Measurements from ENCODE around the gene YPEL4. TPM values are rescaled to one million over a fixed set of nuclear protein-coding genes. Genes with fewer than 3 reads are reported as not detected.

The YPEL4 gene
- total RNA-seq, 1 experiment from 2014 or later, result not detected

- Histone ChIP-seq H3K27ac (ENCODE audit: low read length) (no peak overlapping the region), H3K9me2 (replicated peaks; ENCODE audit: low read length) (no peaks in the 10 kb centered on the region), H3K4me2 (ENCODE audit: low read length) (no peak overlapping the region), H3K4me1 (ENCODE audit: insufficient read depth, low read length) (no peaks in the 10 kb centered on the region), H3K9me3 (ENCODE audit: low read length) (no peaks in the 10 kb centered on the region), H3K36me3 (ENCODE audit: low read depth, low read length) (no peaks in the 10 kb centered on the region), H3K9ac (ENCODE audit: low read length) (no peak overlapping the region), H3K4me3 (ENCODE audit: low read length) (no peak overlapping the region), H3K27me3 (ENCODE audit: low read length) (peaks cover 46% of the 10 kb centered on the region), H4K20me1 (ENCODE audit: low read length) (no peaks in the 10 kb centered on the region), H2AFZ (ENCODE audit: low read length) (no peak overlapping the region), H3F3A (ENCODE audit: low read length, unreplicated experiment) (no peaks in the 10 kb centered on the region), H3K79me2 (ENCODE audit: low read length) (no peaks in the 10 kb centered on the region)
- ChIA-PET POLR2A (ENCODE audit: unreplicated experiment) (no interaction called here), CTCF (interaction anchor here (0.6 kb wide), 1 partner anchor 1045 kb away, joined by 3 read pairs; no protein-coding TSS in a partner anchor)
- TF ChIP-seq EZH2phosphoT487 (IDR thresholded peaks at IDR 0.05; ENCODE audit: borderline replicate concordance, low read length) (no peak), CTCF (conservative IDR thresholded peaks at IDR 0.05; ENCODE audit: low read depth, low read length) (no peak), EZH2 (IDR thresholded peaks at IDR 0.05; ENCODE audit: low read length, unreplicated experiment) (no peak)
- intact Hi-C loops (cut with micrococcal nuclease), result no loop called here
- no TSS peak for BruUV-seq (replicated peaks)
- ATAC-seq (no peak), DNase-seq (no peak)
Observed at GRCh38 chr11:57605028-57605420, 44.7 kb downstream of the YPEL4 start.

- CTCF ChIA-PET, result no interaction called here
- no peaks in the 10 kb centered on the region for H4K20me1 ChIP-seq (ENCODE audit: low read length)
- no peak overlapping the region for H3K27ac ChIP-seq (ENCODE audit: low read length)
- intact Hi-C loops (cut with micrococcal nuclease), result no loop called here
- H3K9me3 ChIP-seq (ENCODE audit: low read length), result no peaks in the 10 kb centered on the region
- peaks cover 46% of the 10 kb centered on the region for H3K27me3 ChIP-seq (ENCODE audit: low read length)
- ATAC-seq (no peak), DNase-seq (no peak)
- no peak overlapping the region for H3K4me2 ChIP-seq (ENCODE audit: low read length)
- no peaks in the 10 kb centered on the region for H3K79me2 ChIP-seq (ENCODE audit: low read length)
- no peak for TF ChIP-seq EZH2phosphoT487 (IDR thresholded peaks at IDR 0.05; ENCODE audit: borderline replicate concordance, low read length)
- no peak for TF ChIP-seq CTCF (conservative IDR thresholded peaks at IDR 0.05; ENCODE audit: low read depth, low read length)
- TF ChIP-seq EZH2 (IDR thresholded peaks at IDR 0.05; ENCODE audit: low read length, unreplicated experiment), result no peak
- POLR2A ChIA-PET (ENCODE audit: unreplicated experiment), result no interaction called here
- H3F3A ChIP-seq (ENCODE audit: low read length, unreplicated experiment), result no peaks in the 10 kb centered on the region
- H3K4me1 ChIP-seq (ENCODE audit: insufficient read depth, low read length), result no peaks in the 10 kb centered on the region
- no peaks in the 10 kb centered on the region for H3K36me3 ChIP-seq (ENCODE audit: low read depth, low read length)
- H3K9ac ChIP-seq (ENCODE audit: low read length), result no peak overlapping the region
- no peak overlapping the region for H2AFZ ChIP-seq (ENCODE audit: low read length)
- no peak overlapping the region for H3K4me3 ChIP-seq (ENCODE audit: low read length)
- no TSS peak for BruUV-seq (replicated peaks)
- H3K9me2 ChIP-seq (replicated peaks; ENCODE audit: low read length), result no peaks in the 10 kb centered on the region
Observed at GRCh38 chr11:57604296-57605027, 45.2 kb downstream of the YPEL4 start.

GRCh38 chr11:57601297-57601696, 48.4 kb downstream of the YPEL4 start:
- Histone ChIP-seq H2AFZ (ENCODE audit: low read length) (no peak overlapping the region), H3K9ac (ENCODE audit: low read length) (no peak overlapping the region), H3K27ac (ENCODE audit: low read length) (no peak overlapping the region), H3K27me3 (ENCODE audit: low read length) (peaks cover 35% of the 10 kb centered on the region), H4K20me1 (ENCODE audit: low read length) (no peaks in the 10 kb centered on the region), H3K79me2 (ENCODE audit: low read length) (no peaks in the 10 kb centered on the region), H3K9me3 (ENCODE audit: low read length) (no peaks in the 10 kb centered on the region), H3K9me2 (replicated peaks; ENCODE audit: low read length) (no peaks in the 10 kb centered on the region), H3F3A (ENCODE audit: low read length, unreplicated experiment) (no peaks in the 10 kb centered on the region), H3K4me1 (ENCODE audit: insufficient read depth, low read length) (no peaks in the 10 kb centered on the region), H3K4me2 (ENCODE audit: low read length) (no peak overlapping the region), H3K36me3 (ENCODE audit: low read depth, low read length) (no peaks in the 10 kb centered on the region), H3K4me3 (ENCODE audit: low read length) (no peak overlapping the region)
- intact Hi-C loops (cut with micrococcal nuclease), result no loop called here
- ATAC-seq (no peak), DNase-seq (no peak)
- ChIA-PET POLR2A (ENCODE audit: unreplicated experiment) (no interaction called here), CTCF (no interaction called here)
- BruUV-seq (replicated peaks), result no TSS peak
- TF ChIP-seq CTCF (conservative IDR thresholded peaks at IDR 0.05; ENCODE audit: low read depth, low read length) (no peak), EZH2 (IDR thresholded peaks at IDR 0.05; ENCODE audit: low read length, unreplicated experiment) (no peak), EZH2phosphoT487 (IDR thresholded peaks at IDR 0.05; ENCODE audit: borderline replicate concordance, low read length) (no peak)
